ENCODE data around the gene FASN.

The FASN gene

GRCh38 chr17:82087961-82088837 lies 9.8 kb downstream of the FASN start:
- no peak for DNase-seq (ENCODE audit: low spot score)

- DNase-seq (ENCODE audit: low spot score): no peak
Observed at GRCh38 chr17:82086941-82087906, 10.8 kb downstream of the FASN start.

GRCh38 chr17:82085931-82086764 lies 11.9 kb downstream of the FASN start:
- DNase-seq (ENCODE audit: low spot score): no peak

GRCh38 chr17:82085031-82085861 lies 12.8 kb downstream of the FASN start:
- no peak for DNase-seq (ENCODE audit: low spot score)

- DNase-seq (ENCODE audit: low spot score): no peak
Observed at GRCh38 chr17:82084373-82085030, 13.5 kb downstream of the FASN start.

- DNase-seq (ENCODE audit: low spot score): no peak
Observed at GRCh38 chr17:82083533-82084359, 14.3 kb downstream of the FASN start.

- DNase-seq (ENCODE audit: low spot score): no peak
Observed at GRCh38 chr17:82083009-82083408, 15.0 kb downstream of the FASN start.

- no peak for DNase-seq (ENCODE audit: low spot score)
Observed at GRCh38 chr17:82082456-82082855, 15.6 kb downstream of the FASN start.

- no peak for DNase-seq (ENCODE audit: low spot score)
Observed at GRCh38 chr17:82081966-82082365, 16.1 kb downstream of the FASN start.

GRCh38 chr17:82081546-82081945 lies 16.5 kb downstream of the FASN start:
- no peak for DNase-seq (ENCODE audit: low spot score)

GRCh38 chr17:82080789-82081464 lies 17.1 kb downstream of the FASN start:
- no peak for DNase-seq (ENCODE audit: low spot score)

GRCh38 chr17:82080048-82080788 lies 17.8 kb downstream of the FASN start:
- no peak for DNase-seq (ENCODE audit: low spot score)

GRCh38 chr17:82079001-82079677 lies 18.9 kb downstream of the FASN start:
- DNase-seq (ENCODE audit: low spot score): no peak

GRCh38 chr17:82078433-82078832 lies 19.6 kb downstream of the FASN start:
- no peak for DNase-seq (ENCODE audit: low spot score)

GRCh38 chr17:82077617-82078358 lies 20.2 kb downstream of the FASN start:
- no peak for DNase-seq (ENCODE audit: low spot score)

- DNase-seq (ENCODE audit: low spot score): no peak
Observed at GRCh38 chr17:82076785-82077591, 21.0 kb downstream of the FASN start.
